Adrenal gland (tissue), 12 donors: ENCODE results near the gene SIM2. TPM values are rescaled to one million over a fixed set of nuclear protein-coding genes. Genes with fewer than 3 reads are reported as not detected.

Experiments
- DNase-seq, 7 donors: peaks; one replicate each; pipeline ENCODE4 v3.0.0-alpha.2; 2019 to 2020
- H3K27ac ChIP-seq, 5 donors: fragments of 200-600 bp; sonication (generic) in 4 of 5; 1 replicate in 3 of 5; 2 replicates in 2 of 5; pipeline versions ENCODE4 v1.5.1 to v1.8.0; 2016 to 2020; ENCODE audit warnings: mild to moderate bottlenecking in 1 of 5
- H3K27me3 ChIP-seq: fragments of 200-600 bp; 2 replicates; pipeline ENCODE4 v1.8.0; 2021
- H3K36me3 ChIP-seq, 2 donors: fragments of 200-600 bp; replicated peaks in 1 of 2; 1 replicate in 1 of 2; 2 replicates in 1 of 2; pipeline versions ENCODE4 v1.5.1 to v1.8.0; 2018 to 2022
- H3K4me1 ChIP-seq, 2 donors: fragments of 200-600 bp; replicated peaks in 1 of 2; 1 replicate in 1 of 2; 2 replicates in 1 of 2; pipeline versions ENCODE4 v1.5.1 to v1.8.0; 2018 to 2021
- H3K4me3 ChIP-seq, 4 donors: fragments of 200-600 bp; sonication (generic) in 3 of 4; one replicate each; pipeline ENCODE4 v1.5.1; 2016 to 2018
- H3K9me3 ChIP-seq, 3 donors: fragments of 200-600 bp; sonication (generic) in 1 of 3; replicated peaks in 1 of 3; 1 replicate in 2 of 3; 2 replicates in 1 of 3; pipeline versions ENCODE4 v1.5.1 to v1.8.0; 2016 to 2021
- CTCF ChIP-seq, 6 experiments: fragments of 450-650 bp in 4 of 6; fragments of 200-600 bp in 2 of 6; sonication (generic) in 1 of 6; IDR thresholded peaks; 1 replicate in 5 of 6; 2 replicates in 1 of 6; pipeline versions ENCODE4 v1.5.1 to v1.8.0; 2016 to 2021; ENCODE audit warnings: antibody characterized with exemption in 6 of 6, mild to moderate bottlenecking in 2 of 6, moderate library complexity in 1 of 6
- POLR2A ChIP-seq, 2 donors: fragments of 450-650 bp; IDR thresholded peaks; one replicate each; pipeline ENCODE4 v1.6.1; 2017; ENCODE audit warnings: antibody characterized with exemption in 2 of 2, mild to moderate bottlenecking in 2 of 2, moderate library complexity in 1 of 2
- WGBS, 4 donors: extraction: QIAGEN DNeasy Blood & Tissue Kit in 2 of 4; methylation state at CpG; one replicate each; pipeline versions ENCODE4 v1.1.5 to v1.1.7; 2013 to 2017; 5-methylcytosine and 5-hydroxymethylcytosine counted together
- intact Hi-C, 2 donors: fragments of 100-400 bp; cut with DNase I; formaldehyde crosslinking; loops; one replicate each; pipeline versions ENCODE4 v1.14.1 to v1.15.0; 2022 to 2023
- polyA plus RNA-seq, 3 donors: library from polyadenylated mRNA; stranded (reverse); fragments of 200-250 nt in 2 of 3; fragments of 350-450 nt in 1 of 3; fragmentation: Illumina TruSeq in 1 of 3; extraction: RNeasy Lipid Tissue Mini Kit (QIAGEN cat#74804) in 1 of 3; gene quantifications; one replicate each; pipeline ENCODE4 v1.2.3, GENCODE V29; 2013 to 2014
- total RNA-seq, 9 donors: library from RNA; depleted of rRNA in 4 of 9; stranded (reverse); fragments of >200 nt in 4 of 9; fragments of 120-200 nt in 1 of 9; fragmentation: NEBNext Ultra II Directional in 1 of 9; extraction: Animal tissue kit (Norgen Biotek cat#: 25700) in 1 of 9; gene quantifications; one replicate each; pipeline versions ENCODE4 v1.1.0 to v1.2.4, GENCODE V29; 2013 to 2023
- donor health status: healthy with polysubstance abuse.
- donor health status: Bipolar disorder and iron deficiency.
- donor health status: DM: yes; HTN: yes; CAD: no.
- donor health status: DM: no; HTN: no; CAD: no.
- donor health status: DM: no; HTN: no; CAD: no.
- donor health status: DM: yes; HTN: yes; CAD: no.

SIM2 gene
- total and polyA plus RNA-seq, 12 donors = 0.03 to 0.55 (median 0.15) TPM; not detected in 5

DNA sequence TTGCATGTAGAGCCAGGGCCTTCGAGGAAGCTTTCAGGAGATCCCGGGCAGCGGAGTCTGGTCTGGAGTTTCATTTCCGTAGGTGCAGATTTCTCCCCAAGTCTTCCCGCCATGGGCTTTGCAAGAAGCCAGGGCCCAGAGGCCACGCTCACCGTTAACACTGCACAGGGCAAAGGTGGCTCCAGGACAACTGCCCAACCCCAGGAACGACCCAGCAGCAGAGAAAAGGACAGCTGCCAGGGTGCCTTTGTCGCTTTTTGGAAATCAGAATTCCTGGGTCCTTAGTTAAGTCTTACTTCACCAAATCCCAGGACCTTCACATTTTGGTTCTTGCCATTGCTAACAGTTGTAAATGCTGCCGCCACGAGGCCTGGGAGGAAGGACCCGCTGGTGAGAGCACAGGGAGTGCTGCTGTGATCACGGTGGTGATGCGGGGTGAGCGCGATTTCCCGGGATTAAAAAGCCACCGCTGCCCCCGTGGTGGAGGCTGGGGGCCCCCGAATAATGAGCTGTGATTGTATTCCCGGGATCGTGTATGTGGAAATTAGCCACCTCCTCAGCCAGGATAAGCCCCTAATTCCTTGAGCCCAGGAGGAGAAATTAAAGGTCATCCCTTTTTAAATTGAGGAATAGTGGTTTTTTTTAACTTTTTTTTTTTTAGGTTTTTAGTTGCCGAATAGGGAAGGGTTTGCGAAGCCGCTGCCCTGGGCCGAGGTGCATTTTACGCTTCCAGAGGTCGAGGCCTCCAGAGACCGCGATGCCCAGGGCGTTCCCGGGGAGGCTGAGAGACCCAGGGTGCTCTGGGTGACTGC is 8.2 kb downstream of the SIM2 start:
- peaks cover 93% of the 10 kb centered on the region for H3K27me3 ChIP-seq
- H3K9me3 ChIP-seq = no peaks in the 10 kb centered on the region
- no peak overlapping the region for H3K27ac ChIP-seq
- intact Hi-C loops = no loop called here
- no peak overlapping the region for H3K4me3 ChIP-seq
- H3K4me1 ChIP-seq = peaks cover 3 to 23% of the 10 kb centered on the region in 2 donors
- no peak for TF ChIP-seq CTCF (IDR thresholded peaks at IDR 0.05)
- no peak for TF ChIP-seq POLR2A (IDR thresholded peaks at IDR 0.05)
- DNase-seq = no peak
- H3K36me3 ChIP-seq = no peaks in the 10 kb centered on the region
- WGBS, 4 donors = 23 to 31% (median 29%) methylated on average over 31 to 32 of the region's 32 CpGs

- intact Hi-C loops = no loop called here
- Histone ChIP-seq H3K9me3 (no peaks in the 10 kb centered on the region), H3K27me3 (peaks cover 89% of the 10 kb centered on the region), H3K36me3 (no peaks in the 10 kb centered on the region), H3K4me3 (no peak overlapping the region), H3K27ac (no peak overlapping the region), H3K4me1 (peaks cover 3 to 23% of the 10 kb centered on the region in 2 donors)
- TF ChIP-seq CTCF (IDR thresholded peaks at IDR 0.05) = no peak
- DNase-seq = no peak
- 3 to 6% (median 5%) methylated on average over 8 to 53 of the region's 53 CpGs; no CpG with 5 or more reads in 1 of the 4 donors for WGBS, 4 donors
Observed at GRCh38 chr21:36707763-36708285, 8.9 kb downstream of the SIM2 start.

GRCh38 chr21:36708286-36709029 is 9.5 kb downstream of the SIM2 start:
- TF ChIP-seq POLR2A (IDR thresholded peaks at IDR 0.05) (no peak), CTCF (IDR thresholded peaks at IDR 0.05) (no peak)
- no peak for DNase-seq
- Histone ChIP-seq H3K4me3 (peak overlapping the region in 1 of 4 donors; percentile 38), H3K4me1 (peaks cover 3 to 23% of the 10 kb centered on the region in 2 donors), H3K9me3 (no peaks in the 10 kb centered on the region), H3K27ac (no peak overlapping the region), H3K36me3 (no peaks in the 10 kb centered on the region), H3K27me3 (peaks cover 89% of the 10 kb centered on the region)
- 5 to 10% (median 6%) methylated on average over 24 to 44 of the region's 44 CpGs for WGBS, 4 donors
- intact Hi-C loops = no loop called here
